MG63 (cell line): ENCODE results near the gene DNAJC22. TPM values are rescaled to one million over a fixed set of nuclear protein-coding genes. Genes with fewer than 3 reads are reported as not detected.

Source experiments
- DNase-seq: peaks from one replicate; pipeline ENCODE4 v3.0.0-alpha.2; 2020
- H3K27me3 ChIP-seq: fragments of 250-450 bp; sonication (Bioruptor Pico); 2 replicates; pipeline ENCODE4 v1.5.1; 2020; ENCODE audit warnings: mild to moderate bottlenecking, moderate library complexity
- H3K36me3 ChIP-seq: fragments of 250-450 bp; sonication (Bioruptor Pico); 2 replicates; pipeline ENCODE4 v1.5.1; 2020; ENCODE audit warnings: mild to moderate bottlenecking, moderate library complexity
- H3K4me3 ChIP-seq: fragments of 250-450 bp; sonication (Bioruptor Pico); 2 replicates; pipeline ENCODE4 v1.5.1; 2020; ENCODE audit warnings: mild to moderate bottlenecking, moderate library complexity
- H3K9me3 ChIP-seq: fragments of 250-450 bp; sonication (Bioruptor Pico); 2 replicates; pipeline ENCODE4 v1.5.1; 2020; ENCODE audit warnings: mild to moderate bottlenecking, moderate library complexity
- total RNA-seq: library from RNA; depleted of rRNA; stranded (reverse); fragments of >200 nt; shearing (Covaris generic); gene quantifications from 2 replicates; pipeline ENCODE4 v1.2.3, GENCODE V29; 2014; ENCODE audit warnings: low replicate concordance; rRNA removed

DNAJC22 gene
- total RNA-seq, 1 experiment from 2014 or later = 6.5 TPM

DNA sequence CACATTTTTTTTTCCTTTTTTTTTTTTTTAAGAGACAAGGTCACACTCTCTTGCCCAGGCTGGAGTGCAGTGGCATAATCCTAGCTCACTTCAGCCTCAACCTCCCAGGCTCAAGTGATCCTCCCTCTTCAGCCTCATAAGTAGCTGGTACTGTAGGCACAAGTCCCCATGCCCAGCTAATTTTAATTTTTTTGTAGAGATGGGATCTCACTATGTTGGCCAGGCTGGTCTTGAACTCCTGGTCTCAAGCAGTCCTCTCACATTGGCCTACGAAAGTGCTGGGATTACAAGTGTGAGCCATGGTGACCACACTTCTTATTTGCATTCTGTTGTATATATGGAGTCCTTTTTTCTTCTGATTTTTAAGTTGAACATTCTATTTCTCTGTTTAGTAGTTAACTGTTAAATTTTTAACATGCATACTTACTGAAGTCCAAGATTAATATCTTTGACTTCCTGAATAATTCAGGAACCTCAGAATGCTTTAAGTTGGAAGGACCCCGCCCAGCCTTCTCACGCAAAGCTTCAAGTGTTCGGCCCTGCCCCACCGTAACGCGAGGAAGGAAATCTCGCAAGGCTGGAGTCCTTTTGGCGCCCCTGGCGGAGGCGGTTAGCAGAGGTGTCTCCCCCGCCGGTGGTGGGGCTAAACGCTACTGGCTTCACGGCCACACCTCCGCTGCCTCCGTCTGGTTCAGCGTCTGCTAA lies 42.1 kb downstream of the DNAJC22 start:
- Histone ChIP-seq H3K27me3 (no peaks in the 10 kb centered on the region), H3K36me3 (peaks cover 3% of the 10 kb centered on the region; the same call in 1 of the 2 replicates), H3K9me3 (no peaks in the 10 kb centered on the region), H3K4me3 (no peak overlapping the region)
- no peak for DNase-seq

DNA sequence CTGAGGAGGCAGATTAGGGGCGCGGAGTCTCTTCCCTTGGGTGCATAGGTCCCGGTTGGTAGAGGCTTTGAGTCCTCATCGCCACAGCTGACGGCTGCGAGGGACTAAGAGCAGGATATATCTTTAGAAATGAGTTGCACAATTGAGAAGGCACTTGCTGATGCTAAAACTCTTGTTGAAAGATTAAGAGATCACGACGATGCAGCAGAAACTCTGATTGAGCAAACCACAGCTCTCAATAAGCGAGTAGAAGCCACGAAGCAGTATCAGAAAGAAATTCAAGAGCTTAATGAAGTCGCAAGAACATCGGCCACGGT lies 42.7 kb downstream of the DNAJC22 start:
- peaks cover 3% of the 10 kb centered on the region; the same call in 1 of the 2 replicates for H3K36me3 ChIP-seq
- no peak overlapping the region for H3K4me3 ChIP-seq
- no peaks in the 10 kb centered on the region for H3K27me3 ChIP-seq
- DNase-seq = no peak
- no peaks in the 10 kb centered on the region; the same call in 1 of the 2 replicates for H3K9me3 ChIP-seq

- DNase-seq = no peak
- Histone ChIP-seq H3K9me3 (no peaks in the 10 kb centered on the region; the same call in 1 of the 2 replicates), H3K27me3 (no peaks in the 10 kb centered on the region), H3K36me3 (no peaks in the 10 kb centered on the region), H3K4me3 (no peak overlapping the region)
These were observed 50.3 kb downstream of the DNAJC22 start for GRCh38 chr12:49397000-49397399.

GRCh38 chr12:49400304-49400703 lies 53.6 kb downstream of the DNAJC22 start:
- Histone ChIP-seq H3K27me3 (no peaks in the 10 kb centered on the region), H3K36me3 (no peaks in the 10 kb centered on the region), H3K4me3 (no peak overlapping the region), H3K9me3 (no peaks in the 10 kb centered on the region)
- DNase-seq = no peak

Other genes starting within 250 kb of the DNAJC22 start
- 20.5 and 28.4 TPM in 2 replicates for gene LMBR1L, start 236.0 kb upstream of the DNAJC22 start, total RNA-seq
- gene TUBA1B, start 215.5 kb upstream of the DNAJC22 start, total RNA-seq = 2,940 and 4,183 TPM in 2 replicates
- gene TUBA1A, start 157.8 kb upstream of the DNAJC22 start, total RNA-seq = 361 and 621 TPM in 2 replicates
- 289 and 585 TPM in 2 replicates for gene TUBA1C, start 81.8 kb upstream of the DNAJC22 start, total RNA-seq
- gene PRPH, start 51.7 kb upstream of the DNAJC22 start, total RNA-seq = 5.0 and 7.1 TPM in 2 replicates
- gene TROAP, start 23.6 kb upstream of the DNAJC22 start, total RNA-seq = 24.3 and 37.3 TPM in 2 replicates
- gene C1QL4, start 9.7 kb upstream of the DNAJC22 start, total RNA-seq = 0.10 TPM in 1 of 2 replicates, not detected in the other
- gene SPATS2, start 20.6 kb downstream of the DNAJC22 start, total RNA-seq = 32.5 and 43.8 TPM in 2 replicates
- not detected in 2 replicates for gene KCNH3, start 192.1 kb downstream of the DNAJC22 start, total RNA-seq
- gene MCRS1, start 221.3 kb downstream of the DNAJC22 start, total RNA-seq = 54.4 and 107 TPM in 2 replicates